ENCODE data around the gene RANBP3.

GRCh38 chr19:6018786-6019185 is 40.8 kb upstream of the RANBP3 start:
- TF ChIP-seq, protein P1, sequence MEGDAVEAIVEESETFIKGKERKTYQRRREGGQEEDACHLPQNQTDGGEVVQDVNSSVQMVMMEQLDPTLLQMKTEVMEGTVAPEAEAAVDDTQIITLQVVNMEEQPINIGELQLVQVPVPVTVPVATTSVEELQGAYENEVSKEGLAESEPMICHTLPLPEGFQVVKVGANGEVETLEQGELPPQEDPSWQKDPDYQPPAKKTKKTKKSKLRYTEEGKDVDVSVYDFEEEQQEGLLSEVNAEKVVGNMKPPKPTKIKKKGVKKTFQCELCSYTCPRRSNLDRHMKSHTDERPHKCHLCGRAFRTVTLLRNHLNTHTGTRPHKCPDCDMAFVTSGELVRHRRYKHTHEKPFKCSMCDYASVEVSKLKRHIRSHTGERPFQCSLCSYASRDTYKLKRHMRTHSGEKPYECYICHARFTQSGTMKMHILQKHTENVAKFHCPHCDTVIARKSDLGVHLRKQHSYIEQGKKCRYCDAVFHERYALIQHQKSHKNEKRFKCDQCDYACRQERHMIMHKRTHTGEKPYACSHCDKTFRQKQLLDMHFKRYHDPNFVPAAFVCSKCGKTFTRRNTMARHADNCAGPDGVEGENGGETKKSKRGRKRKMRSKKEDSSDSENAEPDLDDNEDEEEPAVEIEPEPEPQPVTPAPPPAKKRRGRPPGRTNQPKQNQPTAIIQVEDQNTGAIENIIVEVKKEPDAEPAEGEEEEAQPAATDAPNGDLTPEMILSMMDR (conservative IDR thresholded peaks at IDR 0.05; ENCODE audit: low read depth in 2 of 2), result peak; percentile 63 to 79
- TF ChIP-seq JUNB (IDR thresholded peaks at IDR 0.05; ENCODE audit: unreplicated experiment), result no peak
- TF ChIP-seq EZH2 (IDR thresholded peaks at IDR 0.05; ENCODE audit: low read depth, unreplicated experiment), result no peak
- TF ChIP-seq EZH2phosphoT487 (IDR thresholded peaks at IDR 0.05; ENCODE audit: unreplicated experiment), result no peak
- TF ChIP-seq POLR2AphosphoS5 (IDR thresholded peaks at IDR 0.05; ENCODE audit: low read depth), result no peak
